Heart left ventricle (tissue), 16 donors: ENCODE results near the gene SAP30L. TPM values are rescaled to one million over a fixed set of nuclear protein-coding genes. Genes with fewer than 3 reads are reported as not detected.

Source experiments
- ATAC-seq, 4 donors: fragments of 200-7000 bp; cut with Tn5 transposase; one replicate each; pipeline ENCODE4 v1.9.1; 2020 to 2022; ENCODE audit warnings: moderate library complexity in 4 of 4, mild to moderate bottlenecking in 3 of 4, moderate number of reproducible peaks in 1 of 4
- DNase-seq, 5 donors: peaks; one replicate each; pipeline ENCODE4 v3.0.0-alpha.2; 2020
- H3K27ac ChIP-seq, 12 donors: fragments of 200-600 bp; sonication (generic) in 4 of 12; one replicate each; pipeline versions ENCODE4 v1.5.0 to v1.8.0; 2016 to 2022; ENCODE audit warnings: mild to moderate bottlenecking in 2 of 12
- H3K27me3 ChIP-seq, 9 donors: fragments of 200-600 bp; sonication (generic) in 2 of 9; one replicate each; pipeline versions ENCODE4 v1.5.1 to v1.8.0; 2016 to 2022; ENCODE audit warnings: mild to moderate bottlenecking in 3 of 9
- H3K36me3 ChIP-seq, 9 donors: fragments of 200-600 bp; sonication (generic) in 2 of 9; one replicate each; pipeline versions ENCODE4 v1.5.0 to v1.8.0; 2018 to 2022; ENCODE audit warnings: mild to moderate bottlenecking in 2 of 9
- H3K4me1 ChIP-seq, 12 donors: fragments of 200-600 bp; sonication (generic) in 4 of 12; one replicate each; pipeline versions ENCODE4 v1.5.0 to v1.8.0; 2016 to 2022; ENCODE audit warnings: mild to moderate bottlenecking in 3 of 12
- H3K4me3 ChIP-seq, 12 donors: fragments of 200-600 bp; sonication (generic) in 4 of 12; one replicate each; pipeline versions ENCODE4 v1.5.0 to v1.8.0; 2017 to 2022; ENCODE audit warnings: mild to moderate bottlenecking in 9 of 12, moderate library complexity in 4 of 12
- H3K9me3 ChIP-seq, 12 donors: fragments of 200-600 bp; sonication (generic) in 4 of 12; one replicate each; pipeline versions ENCODE4 v1.5.0 to v1.8.0; 2016 to 2022; ENCODE audit warnings: mild to moderate bottlenecking in 1 of 12
- POLR2A ChIP-seq, 2 donors: fragments of 450-650 bp; IDR thresholded peaks; one replicate each; pipeline ENCODE4 v1.6.1; 2017; ENCODE audit warnings: antibody characterized with exemption in 2 of 2, mild to moderate bottlenecking in 2 of 2, moderate library complexity in 2 of 2
- WGBS, 4 donors: extraction: QIAGEN DNeasy Blood & Tissue Kit in 2 of 4; methylation state at CpG; one replicate each; pipeline versions ENCODE4 v1.1.5 to v1.1.7; 2013 to 2018; 5-methylcytosine and 5-hydroxymethylcytosine counted together
- intact Hi-C, 10 donors: fragments of 100-400 bp; cut with DNase I; formaldehyde crosslinking; loops; one replicate each; pipeline versions ENCODE4 v1.11.1 to v1.14.2; 2022
- polyA plus RNA-seq, 2 donors: library from polyadenylated mRNA; stranded (reverse); fragments of 200-250 nt; gene quantifications; one replicate each; pipeline ENCODE4 v1.2.3, GENCODE V29; 2013
- total RNA-seq, 9 donors: library from RNA; depleted of rRNA in 2 of 9; stranded (reverse); fragments of >200 nt in 2 of 9; fragmentation: NEBNext Ultra II Directional in 3 of 9; extraction: Animal tissue kit (Norgen Biotek cat#: 25700) in 3 of 9; gene quantifications; one replicate each; pipeline versions ENCODE4 v1.1.0 to v1.2.4, GENCODE V29; 2016 to 2023
- TF ChIP-seq, protein P1 (sequence below), 12 donors: fragments of 200-600 bp; sonication (generic) in 4 of 12; IDR thresholded peaks; one replicate each; pipeline versions ENCODE4 v1.5.0 to v1.8.0; 2018 to 2022; ENCODE audit warnings: antibody characterized with exemption in 12 of 12, mild to moderate bottlenecking in 5 of 12
- donor health status: ischemic (EF 13 %, LVEDD 7.1; RV severe dilation, severe dysfunction).
- donor health status: healthy with polysubstance abuse.
- donor health status: DM: no; HTN: yes; CAD: no.
- donor health status: DM: no; HTN: no; CAD: no.
- donor health status: ischemic (EF 25% LVEDD 6.9; RV normal size, moderate dysfunction).
- donor health status: ischemic (EF 25% LVEDD 5.7; RV mildly dilated, moderate dysfunction).
- donor health status: healthy.
- donor health status: DM: yes; HTN: yes; CAD: no.
- donor health status: ischemic (EF 35%, LVEDD 5.7; RV mildly dilated, moderate dysfunction).
- donor health status: nonischemic (EF 11% LVEDD 7.7; RV severe dilation, severe dysfunction).
- donor health status: DM: yes; HTN: yes; CAD: no.
- donor health status: PGD.
- donor health status: ischemic (EF 29% LVEDD 5.4; RV normal size, mild dysfunction).
- donor health status: nonischemic (EF 23%, LVEDD 6.1; RV moderate dilation, normal function).

Gene SAP30L
- total and polyA plus RNA-seq, 11 donors, result 19.7 to 55.5 (median 37.4) TPM

DNA sequence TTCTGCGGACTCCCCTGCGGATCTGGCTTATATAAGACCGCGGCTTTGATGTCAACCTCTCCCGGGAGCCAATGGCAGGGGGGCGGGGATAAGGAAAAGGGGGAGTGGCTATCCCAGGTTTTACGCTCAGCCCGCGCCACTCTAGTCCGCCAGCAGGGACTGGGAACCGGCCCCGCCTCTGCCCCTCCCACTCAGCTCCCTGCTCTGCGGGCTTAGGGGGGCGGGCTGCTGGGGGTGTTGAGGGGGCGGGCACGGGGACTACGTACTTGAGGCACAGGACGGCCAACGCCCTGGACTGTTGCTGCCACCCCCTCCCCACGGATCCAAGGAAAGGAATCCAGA is 32.4 kb downstream of the SAP30L start, which contains the start of gene HAND1:
TSS of gene HAND1 (minus strand) at position 4 of the 342 bp plus-strand sequence. CDS start 219 bp downstream, outside the sequence.
- WGBS, 4 donors, result 0 to 4% (median 2%) methylated on average over 14 to 20 of the region's 20 CpGs
- Histone ChIP-seq H3K4me1 (peaks cover 0 to 65% (median 45%) of the 10 kb centered on the region in 12 donors), H3K36me3 (no peaks in the 10 kb centered on the region), H3K27ac (peak within 1 kb of the TSS in 11 of 12 donors; percentile 57 to 95 (median 78)), H3K9me3 (no peaks in the 10 kb centered on the region), H3K4me3 (peak within 1 kb of the TSS; percentile 34 to 68 (median 60)), H3K27me3 (peaks cover 28 to 100% (median 97%) of the 10 kb centered on the region in 9 donors)
- DNase-seq, result peak; percentile 77 to 89 (median 85)
- intact Hi-C loops, result loop anchor here in 1 of 10 donors (5.0 kb wide), 1 partner anchor 49 kb away; no protein-coding TSS in a partner anchor
- TF ChIP-seq POLR2A (IDR thresholded peaks at IDR 0.05), result no peak
- TF ChIP-seq, protein P1, sequence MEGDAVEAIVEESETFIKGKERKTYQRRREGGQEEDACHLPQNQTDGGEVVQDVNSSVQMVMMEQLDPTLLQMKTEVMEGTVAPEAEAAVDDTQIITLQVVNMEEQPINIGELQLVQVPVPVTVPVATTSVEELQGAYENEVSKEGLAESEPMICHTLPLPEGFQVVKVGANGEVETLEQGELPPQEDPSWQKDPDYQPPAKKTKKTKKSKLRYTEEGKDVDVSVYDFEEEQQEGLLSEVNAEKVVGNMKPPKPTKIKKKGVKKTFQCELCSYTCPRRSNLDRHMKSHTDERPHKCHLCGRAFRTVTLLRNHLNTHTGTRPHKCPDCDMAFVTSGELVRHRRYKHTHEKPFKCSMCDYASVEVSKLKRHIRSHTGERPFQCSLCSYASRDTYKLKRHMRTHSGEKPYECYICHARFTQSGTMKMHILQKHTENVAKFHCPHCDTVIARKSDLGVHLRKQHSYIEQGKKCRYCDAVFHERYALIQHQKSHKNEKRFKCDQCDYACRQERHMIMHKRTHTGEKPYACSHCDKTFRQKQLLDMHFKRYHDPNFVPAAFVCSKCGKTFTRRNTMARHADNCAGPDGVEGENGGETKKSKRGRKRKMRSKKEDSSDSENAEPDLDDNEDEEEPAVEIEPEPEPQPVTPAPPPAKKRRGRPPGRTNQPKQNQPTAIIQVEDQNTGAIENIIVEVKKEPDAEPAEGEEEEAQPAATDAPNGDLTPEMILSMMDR (IDR thresholded peaks at IDR 0.05), result peak in 2 of 12 donors; percentile 4 to 14
- ATAC-seq, result peak; percentile 88 to 93 (median 92)

DNA sequence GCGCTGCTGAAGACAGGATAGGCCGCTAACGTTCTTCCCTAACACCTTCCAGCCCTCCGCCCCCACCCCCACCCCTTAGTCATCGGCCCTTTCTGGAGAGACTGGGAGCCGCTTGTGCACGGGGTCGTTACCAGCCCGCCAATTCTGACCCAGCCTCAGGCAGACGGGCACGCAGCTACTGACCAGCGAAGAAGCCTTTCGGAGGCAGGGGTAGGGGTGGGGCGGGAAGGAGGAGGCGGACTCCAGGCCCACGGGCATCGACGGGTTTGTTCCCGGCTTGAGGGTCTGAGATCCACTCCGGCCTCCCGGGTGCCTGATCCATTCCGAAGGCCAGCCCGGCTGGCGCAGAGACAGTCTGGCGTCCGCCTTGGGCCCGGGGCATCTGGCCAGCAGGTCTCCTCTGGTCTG is 33.0 kb downstream of the SAP30L start:
- H3K27me3 ChIP-seq, result peaks cover 23 to 100% (median 96%) of the 10 kb centered on the region in 9 donors
- no peaks in the 10 kb centered on the region for H3K9me3 ChIP-seq
- H3K4me1 ChIP-seq, result peaks cover 0 to 61% (median 41%) of the 10 kb centered on the region in 12 donors
- DNase-seq (no peak), ATAC-seq (peak in 2 of 4 donors; percentile 1 to 3)
- H3K4me3 ChIP-seq, result peak overlapping the region in 9 of 12 donors; percentile 47 to 68 (median 64)
- TF ChIP-seq, protein P1 (IDR thresholded peaks at IDR 0.05), result no peak
- no peak for TF ChIP-seq POLR2A (IDR thresholded peaks at IDR 0.05)
- H3K27ac ChIP-seq, result peak overlapping the region in 3 of 12 donors; percentile 77 to 95 (median 88)
- 15 to 24% (median 17%) methylated on average over 18 to 27 of the region's 27 CpGs for WGBS, 4 donors
- H3K36me3 ChIP-seq, result no peaks in the 10 kb centered on the region
- intact Hi-C loops, result loop anchor here in 1 of 10 donors (5.0 kb wide), 1 partner anchor 49 kb away; no protein-coding TSS in a partner anchor

DNA sequence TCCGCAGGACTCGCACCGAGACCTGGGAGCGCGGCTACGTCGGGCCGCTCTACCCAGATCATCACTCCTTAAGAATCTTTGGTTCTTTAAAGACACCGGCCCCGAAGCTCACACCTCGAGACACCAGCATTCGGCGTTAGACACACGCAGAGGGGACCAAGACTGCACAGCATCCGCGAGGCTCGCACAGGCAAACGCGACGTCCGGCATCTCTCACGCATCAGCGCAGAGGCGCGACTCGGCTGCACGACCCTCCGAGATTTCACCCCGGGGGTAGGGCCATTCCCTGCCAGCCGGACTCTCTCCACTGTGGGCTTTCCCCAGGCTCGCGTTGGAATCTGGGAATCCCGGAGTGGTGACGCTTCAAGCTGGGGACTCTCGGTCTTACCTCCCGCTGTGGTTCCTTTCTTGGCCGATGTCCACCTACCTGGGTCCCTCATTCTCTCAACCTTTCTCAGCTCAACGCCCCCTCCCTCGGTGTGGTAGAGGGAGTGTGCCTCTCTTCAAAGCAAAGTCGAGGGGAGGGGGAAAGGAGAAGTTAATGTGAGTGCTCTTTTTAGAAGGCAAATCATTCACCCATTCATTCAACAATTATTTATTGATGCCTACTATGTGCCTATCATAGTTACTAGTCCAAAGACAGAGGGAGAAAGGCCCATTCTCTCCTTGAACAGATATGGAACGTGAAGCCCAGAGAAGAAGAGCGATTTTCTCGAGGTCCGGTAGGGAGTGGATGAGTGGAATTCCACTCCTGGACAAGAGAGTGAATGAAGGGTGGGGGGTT is 33.6 kb downstream of the SAP30L start:
- peaks cover 0 to 60% (median 38%) of the 10 kb centered on the region in 12 donors for H3K4me1 ChIP-seq
- no peaks in the 10 kb centered on the region for H3K9me3 ChIP-seq
- TF ChIP-seq POLR2A (IDR thresholded peaks at IDR 0.05), result no peak
- H3K36me3 ChIP-seq, result no peaks in the 10 kb centered on the region
- DNase-seq (no peak), ATAC-seq (no peak)
- intact Hi-C loops, result loop anchor here in 1 of 10 donors (5.0 kb wide), 1 partner anchor 48 kb away; no protein-coding TSS in a partner anchor
- peaks cover 28 to 100% (median 96%) of the 10 kb centered on the region in 9 donors for H3K27me3 ChIP-seq
- WGBS, 4 donors, result 15 to 41% (median 24%) methylated on average over 41 to 44 of the region's 44 CpGs
- H3K27ac ChIP-seq, result peak overlapping the region in 1 of 12 donors; percentile 95
- H3K4me3 ChIP-seq, result peak overlapping the region in 3 of 12 donors; percentile 9 to 68 (median 64)

DNA sequence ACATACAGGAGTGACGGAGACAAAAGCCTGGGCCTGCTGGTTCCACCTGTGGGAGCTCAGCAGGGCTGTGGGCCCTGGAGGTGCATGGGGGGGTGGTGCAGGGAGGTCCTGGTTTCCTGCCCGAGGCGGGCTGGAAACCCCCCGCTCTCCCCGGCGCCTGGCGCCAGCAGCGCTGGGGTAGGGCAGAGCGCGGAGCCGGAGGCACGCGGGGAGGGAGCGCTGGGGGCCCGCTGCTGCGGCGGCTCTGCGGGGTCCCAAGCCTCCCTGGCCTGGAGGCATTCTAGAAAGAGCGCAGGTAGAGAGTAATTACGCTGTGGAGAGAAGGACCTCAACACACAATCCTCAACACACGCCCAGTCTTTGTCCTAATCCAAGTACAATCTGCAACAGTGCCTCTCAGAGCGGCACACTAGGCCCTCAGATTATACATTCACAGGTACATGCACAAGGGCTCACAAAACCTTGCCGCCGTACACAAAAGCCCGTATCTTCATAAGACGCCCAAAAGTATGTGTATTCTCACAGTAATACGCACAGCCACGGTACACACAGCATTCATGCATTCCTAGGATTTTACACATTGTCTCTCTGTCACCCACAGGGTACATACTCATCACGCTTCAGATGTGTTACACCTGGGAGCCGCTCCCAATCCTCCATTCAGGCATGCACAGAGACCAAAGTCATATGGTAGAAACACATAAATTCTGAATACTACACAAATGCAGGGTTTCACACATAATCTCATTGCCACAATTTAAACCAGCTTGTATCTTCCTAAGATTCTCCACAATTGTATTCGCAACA is 34.4 kb downstream of the SAP30L start:
- intact Hi-C loops, result loop anchor here in 1 of 10 donors (5.0 kb wide), 1 partner anchor 47 kb away; no protein-coding TSS in a partner anchor
- H3K36me3 ChIP-seq, result no peaks in the 10 kb centered on the region
- TF ChIP-seq, protein P1 (IDR thresholded peaks at IDR 0.05), result no peak
- TF ChIP-seq POLR2A (IDR thresholded peaks at IDR 0.05), result no peak
- ATAC-seq (no peak), DNase-seq (no peak)
- H3K27ac ChIP-seq, result peak overlapping the region in 1 of 12 donors; percentile 95
- H3K4me1 ChIP-seq, result peaks cover 0 to 53% (median 42%) of the 10 kb centered on the region in 12 donors
- H3K27me3 ChIP-seq, result peaks cover 31 to 100% (median 96%) of the 10 kb centered on the region in 9 donors
- H3K9me3 ChIP-seq, result no peaks in the 10 kb centered on the region
- WGBS, 4 donors, result 35 to 52% (median 43%) methylated on average over 31 of the region's 31 CpGs
- no peak overlapping the region for H3K4me3 ChIP-seq
